Fibroblast of gingiva (primary cell): ENCODE data around the gene CLPTM1L.

Experiments
- DNase-seq: peaks from one replicate; pipeline ENCODE4 v3.0.0-alpha.2; 2011; ENCODE audit warnings: low read depth

Gene CLPTM1L, protein sequence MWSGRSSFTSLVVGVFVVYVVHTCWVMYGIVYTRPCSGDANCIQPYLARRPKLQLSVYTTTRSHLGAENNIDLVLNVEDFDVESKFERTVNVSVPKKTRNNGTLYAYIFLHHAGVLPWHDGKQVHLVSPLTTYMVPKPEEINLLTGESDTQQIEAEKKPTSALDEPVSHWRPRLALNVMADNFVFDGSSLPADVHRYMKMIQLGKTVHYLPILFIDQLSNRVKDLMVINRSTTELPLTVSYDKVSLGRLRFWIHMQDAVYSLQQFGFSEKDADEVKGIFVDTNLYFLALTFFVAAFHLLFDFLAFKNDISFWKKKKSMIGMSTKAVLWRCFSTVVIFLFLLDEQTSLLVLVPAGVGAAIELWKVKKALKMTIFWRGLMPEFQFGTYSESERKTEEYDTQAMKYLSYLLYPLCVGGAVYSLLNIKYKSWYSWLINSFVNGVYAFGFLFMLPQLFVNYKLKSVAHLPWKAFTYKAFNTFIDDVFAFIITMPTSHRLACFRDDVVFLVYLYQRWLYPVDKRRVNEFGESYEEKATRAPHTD

DNA sequence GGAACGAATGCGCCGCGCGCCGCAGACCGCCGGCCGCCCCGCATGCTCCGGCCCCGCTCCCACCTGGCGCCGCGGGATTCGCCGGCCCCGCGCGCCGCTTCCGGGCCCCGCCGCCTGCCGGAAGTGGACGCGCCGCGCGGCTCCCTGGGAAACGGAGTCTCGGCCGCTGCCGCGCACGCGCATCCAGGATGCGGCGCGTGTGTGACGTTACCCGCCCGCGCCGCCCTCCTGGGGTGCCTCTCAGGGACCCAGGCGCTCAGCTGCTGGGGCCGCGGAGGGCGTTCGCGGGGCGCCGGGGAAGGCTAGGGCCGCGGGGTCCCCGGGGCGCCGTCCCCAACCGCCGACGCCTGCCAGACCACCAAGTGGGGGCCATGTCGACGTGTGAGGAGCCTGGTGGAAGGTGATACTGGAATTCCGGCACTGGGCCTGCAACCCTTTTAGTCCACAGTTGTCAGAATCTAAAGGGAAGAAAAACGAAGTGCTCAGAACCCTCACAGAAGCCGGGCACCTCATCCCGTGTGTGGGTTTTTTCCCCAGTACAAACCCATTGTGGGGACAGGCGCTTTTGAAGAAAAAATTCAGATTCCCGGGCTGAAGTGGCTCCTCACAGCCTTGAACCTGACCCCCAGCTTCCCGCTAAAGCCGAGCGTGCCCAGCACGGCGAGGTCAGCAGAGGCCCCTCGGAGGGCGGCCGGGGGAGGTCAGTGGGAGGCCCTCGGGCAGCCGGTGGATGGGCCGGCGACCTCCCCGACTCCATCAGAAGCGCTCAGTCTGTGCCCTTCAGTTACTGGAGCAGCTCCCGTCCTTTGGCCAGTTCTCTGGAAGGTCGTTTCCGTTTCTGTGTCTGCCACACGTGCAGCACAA lies at the start of gene CLPTM1L:
Gene CLPTM1L (minus strand): TSS at position 125 of the 864 bp plus-strand sequence. CDS start 258 bp downstream, outside the sequence.
- peak; percentile 83 for DNase-seq

DNA sequence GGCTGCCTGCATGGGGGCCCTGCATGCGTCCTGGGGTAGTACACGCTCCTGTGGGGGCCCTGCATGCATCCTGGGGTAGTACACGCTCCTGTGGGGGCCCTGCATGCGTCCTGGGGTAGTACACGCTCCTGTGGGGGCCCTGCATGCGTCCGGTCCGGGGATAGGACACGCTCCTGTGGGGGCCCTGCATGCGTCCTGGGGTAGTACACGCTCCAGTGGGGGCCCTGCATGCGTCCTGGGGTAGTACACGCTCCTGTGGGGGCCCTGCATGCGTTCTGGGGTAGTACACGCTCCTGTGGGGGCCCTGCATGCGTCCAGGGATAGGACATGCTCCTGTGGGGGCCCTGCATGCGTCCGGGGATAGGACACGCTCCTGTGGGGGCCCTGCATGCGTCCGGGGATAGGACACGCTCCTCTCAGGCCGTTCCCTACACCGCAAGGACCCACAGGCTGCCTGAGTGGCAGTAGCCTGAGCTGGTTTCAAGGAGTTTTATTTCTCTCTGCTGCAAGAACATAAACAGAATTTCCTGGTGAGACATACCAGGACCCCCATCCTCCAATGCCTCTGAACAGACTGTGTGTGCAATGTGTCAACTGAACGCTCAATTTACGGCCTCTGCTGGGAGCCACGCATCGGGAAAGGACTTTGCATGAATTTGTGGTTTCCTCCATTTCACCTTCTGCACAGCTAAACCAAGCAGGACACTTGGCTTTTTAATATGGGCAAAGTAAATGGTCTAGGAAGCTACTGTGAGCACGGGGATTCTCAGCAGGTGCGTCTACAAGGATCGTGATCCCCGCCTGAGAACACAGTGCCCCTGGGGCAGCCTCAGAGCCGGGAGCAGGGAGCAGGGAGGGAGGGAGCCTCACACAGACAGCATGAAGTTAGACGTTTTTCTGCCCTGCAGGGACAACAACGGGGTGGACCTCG lies 48.9 kb upstream of the CLPTM1L start:
- DNase-seq: no peak

DNA sequence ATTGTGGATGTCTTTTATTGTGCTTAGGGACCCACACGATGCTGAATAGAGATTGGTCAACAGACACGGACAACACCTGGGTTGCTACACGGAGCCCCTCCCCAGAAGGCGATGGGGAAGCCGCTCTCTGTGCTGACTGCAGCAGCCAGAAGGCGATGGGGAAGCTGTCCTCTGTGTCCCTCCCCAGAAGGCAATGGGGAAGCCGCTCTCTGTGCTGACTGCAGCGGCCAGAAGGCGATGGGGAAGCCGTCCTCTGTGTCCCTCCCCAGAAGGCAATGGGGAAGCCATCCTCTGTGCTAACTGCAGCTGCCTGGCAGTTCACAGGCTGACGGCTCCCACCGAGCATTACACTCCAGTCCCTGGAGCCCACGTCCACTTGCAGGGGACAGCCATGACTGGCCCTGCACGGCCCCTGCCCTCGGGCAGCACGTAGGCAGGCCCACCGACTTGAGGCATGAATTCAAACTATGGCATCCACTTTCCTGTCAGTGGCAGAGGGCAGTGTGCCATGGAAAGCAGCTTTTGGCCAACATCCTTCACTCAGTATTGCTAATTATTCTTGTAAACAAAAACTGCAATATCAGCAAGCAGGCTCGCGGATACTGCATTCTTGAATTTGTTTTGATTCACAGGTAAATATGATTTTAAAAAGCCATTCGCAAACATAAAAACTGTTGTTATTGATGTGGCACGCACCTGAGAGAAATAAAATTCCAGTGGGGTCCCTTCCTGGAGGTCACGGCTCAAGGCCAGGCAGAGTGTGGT lies 48.1 kb upstream of the CLPTM1L start:
- DNase-seq: no peak

DNA sequence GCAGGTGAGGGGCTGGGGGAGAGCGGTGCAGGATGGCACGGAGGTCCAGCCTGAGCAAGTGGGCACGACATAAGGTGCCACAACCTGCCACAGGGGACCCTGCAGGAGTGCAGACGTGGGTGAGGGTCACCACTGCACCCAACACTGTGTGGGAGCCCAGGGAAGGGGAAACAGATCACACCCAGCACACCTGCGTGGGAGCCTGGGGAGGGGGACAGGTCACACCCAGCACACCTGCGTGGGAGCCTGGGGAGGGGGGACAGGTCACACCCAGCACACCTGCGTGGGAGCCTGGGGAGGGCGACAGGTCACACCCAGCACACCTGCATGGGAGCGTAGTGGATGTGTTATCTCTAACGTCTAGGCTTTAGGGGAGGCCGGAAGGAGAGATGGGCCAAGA lies 47.4 kb upstream of the CLPTM1L start:
- DNase-seq: no peak

DNA sequence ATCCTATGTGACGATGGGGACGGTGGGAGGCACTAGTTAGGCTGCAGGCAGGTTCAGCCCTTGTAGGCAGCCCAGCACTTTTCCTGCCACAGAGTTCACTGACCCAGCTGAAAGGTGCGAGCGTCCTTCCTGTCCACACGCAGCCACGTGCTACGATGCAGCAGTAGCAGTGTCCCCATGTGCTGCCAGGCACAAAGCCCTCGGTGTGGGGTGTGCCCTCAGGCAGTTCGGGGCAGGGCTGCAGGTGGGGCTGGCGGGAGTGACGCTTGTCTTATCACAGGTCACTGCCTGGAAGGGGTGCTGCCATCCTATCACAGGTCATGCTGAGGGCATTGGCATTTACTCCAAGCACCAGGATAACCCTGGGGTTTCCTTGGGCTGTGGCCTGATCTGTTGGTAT lies 46.8 kb upstream of the CLPTM1L start:
- no peak for DNase-seq

DNA sequence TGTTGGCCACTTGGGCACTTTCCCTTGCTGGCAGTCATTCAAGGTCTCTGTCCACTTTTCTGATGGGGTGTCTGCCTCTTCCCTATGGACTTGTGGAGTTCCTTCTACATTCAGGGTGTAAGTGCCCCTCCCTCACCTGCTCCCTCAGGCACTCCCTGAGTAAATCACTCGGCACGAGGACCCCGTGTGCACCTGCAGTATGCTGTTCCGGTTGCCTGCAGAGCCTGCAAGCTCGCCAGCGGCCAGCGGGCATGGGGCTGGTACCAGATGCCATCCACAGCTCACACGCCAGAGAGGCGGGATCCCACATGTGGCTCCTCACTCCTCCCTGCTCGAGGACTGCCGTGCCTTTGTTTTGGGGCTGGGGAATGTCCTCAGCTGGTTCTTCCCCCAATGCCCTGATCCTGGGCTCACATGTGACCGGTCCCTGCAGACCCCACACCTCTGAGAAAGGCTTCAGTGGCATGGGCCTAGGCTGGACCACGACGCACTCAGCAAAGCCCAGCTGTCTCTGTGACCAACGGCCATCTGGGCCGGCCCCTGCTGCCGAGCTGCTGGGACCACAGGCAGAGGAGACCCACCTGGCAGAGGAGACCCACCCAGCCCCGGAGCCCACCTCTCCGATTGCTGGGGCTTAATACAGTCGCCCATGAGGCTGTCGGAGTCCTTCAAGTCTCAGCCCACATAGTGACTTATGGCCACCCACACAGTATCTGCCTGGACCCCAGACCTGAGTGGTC lies 46.1 kb upstream of the CLPTM1L start:
- no peak for DNase-seq

DNA sequence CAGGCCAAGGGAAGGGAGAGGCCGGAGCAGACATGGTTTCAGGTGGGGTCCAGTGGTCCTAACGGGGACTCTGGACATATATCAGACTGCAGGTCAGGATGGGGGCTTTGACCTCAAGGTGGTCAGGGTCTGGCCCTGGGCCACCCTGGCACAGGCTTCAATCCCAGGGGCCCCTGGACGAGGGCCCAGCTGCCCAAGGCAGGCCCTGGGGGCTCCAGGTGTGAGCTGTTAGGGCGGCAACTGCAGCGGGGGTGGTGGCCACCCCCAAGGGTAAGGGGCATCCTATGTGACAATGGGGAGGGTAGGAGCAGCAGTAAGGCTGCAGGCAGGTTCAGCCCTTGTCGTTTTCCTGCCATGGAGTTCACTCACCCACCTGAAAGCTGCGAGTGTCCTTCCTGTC lies 45.4 kb upstream of the CLPTM1L start:
- DNase-seq: no peak

DNA sequence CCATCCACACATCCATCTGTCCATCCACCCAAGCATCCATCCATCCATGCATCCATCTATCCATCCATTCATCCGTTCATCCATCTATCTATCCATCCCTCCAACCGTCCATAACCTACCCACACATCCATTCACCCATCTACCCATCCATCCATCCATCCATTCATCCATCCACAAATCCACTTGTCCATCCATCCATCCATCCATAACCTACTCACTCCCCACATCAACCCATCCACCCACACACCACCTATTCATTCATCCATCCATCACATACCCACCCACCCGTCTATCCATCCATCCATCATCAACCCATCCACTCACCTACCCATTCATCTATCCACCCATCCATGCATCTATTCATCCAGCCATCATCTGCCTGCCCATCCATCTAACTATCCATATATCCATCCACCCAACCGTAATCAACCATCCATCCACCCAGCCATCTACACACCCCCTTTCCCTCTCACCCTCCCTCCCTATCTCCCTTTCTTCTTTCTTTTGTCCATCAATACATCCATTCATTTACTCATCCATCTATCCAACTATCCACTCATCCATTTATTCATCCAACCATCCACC lies 43.6 kb upstream of the CLPTM1L start:
- no peak for DNase-seq

DNA sequence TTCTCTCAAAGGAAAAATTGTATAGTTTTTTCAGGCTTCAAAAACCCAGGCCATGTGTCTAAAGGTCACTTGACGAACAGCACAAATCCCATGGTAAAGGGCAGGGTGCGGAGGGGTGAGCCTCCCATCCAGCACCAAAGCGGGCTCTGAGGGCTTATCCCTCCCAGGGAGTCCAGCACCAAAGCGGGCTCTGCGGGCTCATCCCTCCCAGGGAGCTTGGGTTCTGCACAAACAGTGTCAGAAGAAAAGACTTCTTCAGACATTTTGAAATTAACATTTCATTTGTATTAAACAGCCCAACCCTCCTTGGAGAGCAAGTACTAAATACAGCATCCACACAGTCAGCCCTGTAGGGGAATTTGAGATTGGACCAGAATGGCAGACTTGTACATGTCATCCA lies 43.0 kb upstream of the CLPTM1L start:
- no peak for DNase-seq

DNA sequence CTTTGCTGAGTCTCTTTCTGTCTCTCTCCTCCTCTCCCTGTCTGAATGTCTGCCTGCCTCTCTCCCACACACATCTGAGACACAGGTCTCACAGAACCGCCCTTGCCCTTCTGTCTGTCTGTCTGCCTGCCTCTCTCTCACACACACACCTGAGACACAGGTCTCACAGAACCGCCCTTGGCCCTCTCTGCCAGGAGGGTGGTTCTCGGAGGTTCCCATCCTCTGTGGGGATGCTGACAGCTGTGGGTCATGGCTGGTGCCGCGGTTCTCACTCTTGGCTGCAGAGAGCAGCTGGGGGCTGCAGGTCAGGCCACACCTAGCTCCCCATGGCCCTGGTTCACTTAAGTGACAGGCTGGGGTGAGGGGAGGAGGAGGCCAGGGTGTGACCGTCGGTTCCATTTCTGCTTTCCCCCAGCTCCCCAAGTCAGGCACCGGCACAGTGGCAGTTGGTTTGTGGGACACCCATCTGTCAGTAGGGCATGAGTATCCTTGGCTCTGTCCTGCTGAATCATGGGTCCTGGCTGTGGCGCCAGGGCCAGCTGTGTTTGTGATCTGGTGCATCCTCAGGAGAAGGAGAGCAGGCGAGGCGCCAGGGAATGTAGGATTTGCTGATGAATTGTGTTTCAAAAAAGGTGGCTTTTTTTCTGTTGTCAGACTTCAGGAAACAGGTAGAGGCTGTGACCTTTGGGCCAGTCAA lies 42.3 kb upstream of the CLPTM1L start:
- DNase-seq: no peak

DNA sequence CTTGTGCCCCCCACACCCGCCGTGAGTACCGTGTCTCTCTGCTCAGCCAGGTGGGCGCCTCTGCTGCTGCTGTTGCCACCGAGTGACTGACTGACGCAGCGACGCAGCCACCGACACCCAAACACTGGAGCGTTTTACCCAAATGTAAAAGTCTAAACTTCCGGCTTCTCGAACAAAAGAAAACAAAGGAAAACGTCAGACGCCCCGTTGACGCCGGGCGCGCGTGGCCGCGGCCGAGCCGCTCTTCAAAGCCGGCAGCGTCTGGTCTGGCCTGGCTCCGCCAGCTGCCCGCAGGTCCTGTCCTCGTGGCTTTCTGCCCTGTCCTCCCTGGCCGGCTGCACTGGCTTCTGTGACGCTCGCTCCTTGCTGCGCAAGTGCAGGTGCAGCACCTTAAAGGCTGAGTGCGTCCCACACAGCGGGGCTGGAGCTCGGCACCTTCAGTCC lies 41.4 kb upstream of the CLPTM1L start:
- no peak for DNase-seq

DNA sequence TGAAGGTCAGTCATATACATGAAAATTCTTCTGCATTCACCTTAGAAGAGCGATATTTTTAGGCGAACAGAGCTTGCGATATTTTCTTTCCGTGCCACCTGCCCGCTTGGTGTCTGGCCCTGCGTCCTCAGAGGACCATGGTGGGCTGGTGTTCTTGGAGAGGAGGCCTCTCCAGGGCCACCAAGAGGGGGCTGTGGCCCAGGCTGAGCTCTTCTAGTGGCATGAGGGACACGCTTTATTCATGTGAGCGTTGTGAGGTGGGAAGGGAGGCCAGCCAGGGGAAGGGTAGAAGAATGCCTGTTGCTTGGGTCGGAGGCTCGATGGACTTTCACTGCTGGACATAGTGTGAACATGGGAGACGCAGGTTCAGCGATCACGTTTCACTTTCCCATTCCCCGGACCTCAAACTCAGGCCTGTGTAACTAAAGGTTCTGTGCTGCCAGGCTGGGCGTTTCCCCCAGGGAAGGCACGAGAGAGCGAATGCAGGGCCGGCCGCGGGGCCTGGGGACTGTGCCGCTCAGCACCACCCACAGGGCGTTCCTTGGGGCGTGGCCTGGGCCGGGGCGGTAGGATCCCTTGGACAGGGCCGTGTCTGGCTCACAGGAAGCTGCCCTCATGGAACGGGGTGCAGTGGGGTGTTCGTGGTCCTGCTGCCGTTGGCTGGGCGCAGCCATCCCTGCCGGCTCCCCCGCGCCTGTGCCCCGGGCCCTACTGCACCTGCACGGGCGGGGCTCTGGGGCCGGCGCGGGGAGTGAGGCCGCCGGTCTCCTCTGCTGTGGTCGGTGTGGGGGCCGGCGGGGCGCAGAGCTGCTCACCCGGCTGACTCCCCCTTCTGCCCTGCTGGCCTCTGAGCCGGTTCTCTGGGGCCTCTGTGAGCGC lies 40.7 kb upstream of the CLPTM1L start:
- peak; percentile 39 for DNase-seq

DNA sequence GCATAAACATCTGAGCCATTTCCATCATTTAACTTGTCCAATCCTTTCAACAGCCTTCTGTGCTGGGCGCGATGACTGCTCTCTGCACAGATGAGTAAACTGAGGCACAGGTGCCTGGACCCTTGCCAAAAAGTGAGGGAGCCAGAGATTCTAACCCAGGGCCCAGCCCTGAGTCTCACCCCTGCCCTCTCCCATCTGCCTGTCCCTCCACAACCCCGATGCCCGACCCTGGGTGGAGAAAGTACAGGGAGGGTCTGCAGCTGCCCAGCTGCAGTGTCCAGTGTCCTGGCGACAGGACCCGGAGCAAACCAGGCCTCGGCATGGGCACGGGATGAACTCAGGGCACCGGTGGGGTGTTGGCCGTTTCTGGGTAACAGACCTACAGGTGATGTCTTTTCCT lies 39.6 kb upstream of the CLPTM1L start:
- no peak for DNase-seq

DNA sequence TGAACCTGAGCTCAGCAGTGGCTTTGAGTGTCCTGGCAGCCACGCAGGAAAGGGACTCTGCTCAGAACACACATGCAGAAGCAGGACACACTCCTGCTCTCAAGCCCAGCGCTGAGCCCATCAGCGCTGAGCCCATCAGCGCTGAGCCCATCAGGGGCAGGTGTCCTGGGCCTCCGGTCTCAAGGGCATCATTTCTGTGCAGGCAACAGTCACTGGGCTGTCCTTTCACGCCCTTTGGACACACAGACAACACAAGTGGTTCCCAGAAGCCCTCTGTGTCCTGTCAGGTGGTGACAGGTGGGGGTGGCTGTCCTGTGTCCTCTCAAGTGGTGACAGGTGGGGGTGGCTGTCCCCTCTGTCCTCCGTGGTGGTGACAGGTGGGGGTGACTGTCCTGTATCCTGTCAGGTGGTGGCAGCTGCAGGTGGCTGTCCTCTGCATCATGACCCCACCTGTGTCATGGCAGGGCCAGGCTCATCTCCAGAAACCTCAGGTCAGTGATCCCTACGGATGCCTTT lies 39.0 kb upstream of the CLPTM1L start:
- no peak for DNase-seq

DNA sequence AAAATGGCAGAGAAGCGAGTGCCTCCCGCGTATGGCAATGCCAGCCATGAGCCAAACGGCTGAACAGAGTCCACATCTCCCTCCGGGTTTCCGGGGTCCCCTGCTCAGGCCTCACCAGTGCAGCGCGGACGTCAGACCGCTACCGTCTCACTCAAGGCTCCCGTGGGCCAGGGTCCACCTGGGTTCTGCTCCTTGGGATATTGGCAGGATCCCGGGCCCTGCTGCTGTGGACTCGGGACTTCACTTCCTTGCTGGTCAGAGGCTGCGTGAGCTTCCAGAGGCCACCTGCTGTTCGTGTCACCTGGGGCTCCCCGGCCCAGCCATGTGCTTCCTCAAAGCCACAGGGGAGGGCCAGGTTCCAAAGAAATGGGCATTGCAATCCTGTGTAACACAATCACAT lies 38.4 kb upstream of the CLPTM1L start:
- DNase-seq: no peak

DNA sequence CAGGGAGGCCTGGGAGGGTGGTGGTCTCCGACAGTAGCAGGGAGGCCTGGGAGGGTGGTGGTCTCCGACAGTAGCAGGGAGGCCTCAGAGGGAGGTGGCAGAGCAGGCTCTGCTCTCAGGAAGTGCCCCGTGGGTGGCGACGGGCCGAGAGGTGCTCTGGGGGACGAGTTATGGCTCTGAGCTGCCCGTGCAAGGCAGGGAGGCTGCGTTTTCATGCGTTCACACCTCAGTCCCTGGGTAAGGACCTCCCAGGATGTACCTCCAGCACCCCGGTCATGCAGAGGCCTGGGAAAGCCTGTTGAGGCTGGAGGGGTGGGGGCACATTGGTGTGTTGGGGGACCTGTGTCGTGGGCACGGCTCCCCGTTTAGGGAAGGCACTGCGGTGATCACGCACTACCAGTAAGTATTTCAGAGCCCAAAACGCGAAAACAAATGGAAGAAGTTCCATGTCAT lies 37.4 kb upstream of the CLPTM1L start:
- no peak for DNase-seq

DNA sequence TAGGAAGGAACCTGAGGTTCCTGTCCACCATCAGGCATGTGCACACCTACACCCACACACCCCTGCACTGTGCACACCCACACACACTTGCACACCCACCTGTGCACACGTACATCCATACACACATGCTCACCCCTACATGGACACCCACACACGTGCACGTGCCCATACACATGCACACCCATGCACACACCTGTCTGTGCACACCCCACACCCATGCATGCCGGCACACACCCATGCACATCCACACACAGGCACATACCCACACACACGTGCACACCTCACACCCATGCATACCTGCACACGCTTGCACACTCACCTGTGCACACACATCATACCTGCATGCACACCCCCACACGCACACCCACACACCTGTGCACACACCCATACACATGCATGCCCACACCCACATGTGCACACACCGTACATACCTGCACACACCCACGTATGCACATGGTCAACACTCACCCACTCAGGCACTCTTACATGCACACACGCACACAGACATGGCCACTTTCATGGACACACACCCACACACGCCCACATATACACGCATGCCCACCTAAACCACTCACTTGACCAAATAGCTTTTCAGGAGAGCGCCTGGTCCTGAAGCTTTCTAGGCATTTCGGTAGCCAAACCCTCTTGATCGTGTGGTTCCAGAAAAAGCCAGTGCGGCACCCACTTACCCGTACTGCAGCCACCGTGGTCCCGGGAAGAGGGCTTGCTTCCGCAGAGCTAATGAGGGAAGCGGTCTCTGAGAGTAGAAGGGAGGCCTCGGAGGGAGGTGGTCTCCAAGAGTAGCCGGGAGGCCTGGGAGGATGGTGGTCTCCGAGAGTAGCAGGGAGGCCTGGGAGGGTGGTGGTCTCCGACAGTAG lies 36.7 kb upstream of the CLPTM1L start:
- DNase-seq: no peak
